SIG-M5 treated with dmso at 0.1 percent for 504 hours (cell line): ENCODE measurements around the gene CTNNA2.

Source experiments
- DNase-seq: peaks from one replicate; lab custom pipeline; 2025; ENCODE audit not compliant: unreplicated experiment; lab: John Stamatoyannopoulos, UW

Gene CTNNA2

GRCh38 chr2:79782576-79783452, 270.0 kb downstream of the CTNNA2 start:
- no peak for DNase-seq

DNA sequence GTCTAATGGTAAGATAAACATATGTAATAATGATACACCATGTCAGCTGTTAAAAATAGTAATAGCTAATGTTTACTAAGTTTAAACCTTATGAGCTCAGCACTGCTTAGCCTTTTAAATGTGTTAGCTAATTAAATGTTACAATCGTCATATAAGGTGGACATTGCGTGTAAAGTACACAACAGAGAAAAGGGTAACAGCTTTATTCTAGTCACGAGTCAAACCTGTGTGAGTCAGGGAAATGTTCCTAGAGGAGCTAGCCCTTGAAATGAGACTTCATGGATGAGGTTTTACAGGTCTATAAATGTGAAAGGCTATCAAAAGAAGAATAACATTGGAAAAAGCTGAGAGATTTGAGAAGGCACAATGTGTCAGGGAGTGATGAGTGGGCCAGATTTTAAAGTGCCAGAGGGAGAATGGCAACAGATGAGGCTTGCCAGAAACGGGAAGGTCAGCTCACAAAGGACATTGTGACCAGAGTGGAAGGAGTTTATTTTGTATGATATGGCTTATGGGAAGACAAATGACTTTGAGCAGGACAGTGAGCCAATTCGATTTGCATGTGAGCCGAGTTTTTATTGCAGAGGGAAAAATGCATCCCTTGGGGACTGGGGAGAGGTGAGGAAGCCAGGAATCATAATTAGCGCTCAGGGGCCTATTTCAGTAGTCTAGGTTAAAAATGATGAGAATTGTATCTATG, 276.3 kb downstream of the CTNNA2 start:
- no peak for DNase-seq

DNA sequence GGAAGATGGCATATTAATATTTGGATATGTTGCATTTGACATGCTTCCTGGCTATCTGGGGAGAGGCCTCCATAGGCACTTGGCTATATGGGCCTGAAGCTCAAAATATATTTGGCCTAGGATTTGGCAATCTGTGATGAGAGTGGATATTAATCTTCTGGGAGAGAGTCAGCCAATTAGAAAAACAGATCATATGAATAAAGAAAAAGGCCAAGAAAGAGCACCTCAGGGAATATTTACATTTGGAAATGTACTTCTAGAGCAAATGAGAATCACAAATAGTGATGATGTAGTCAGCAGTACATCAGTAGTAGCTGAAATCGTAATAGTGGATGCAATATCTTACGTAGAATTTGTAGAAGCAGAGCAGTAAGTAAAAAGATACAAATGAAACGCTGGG, 277.0 kb downstream of the CTNNA2 start:
- DNase-seq = no peak

GRCh38 chr2:79792090-79792489, 279.2 kb downstream of the CTNNA2 start:
- no peak for DNase-seq

DNA sequence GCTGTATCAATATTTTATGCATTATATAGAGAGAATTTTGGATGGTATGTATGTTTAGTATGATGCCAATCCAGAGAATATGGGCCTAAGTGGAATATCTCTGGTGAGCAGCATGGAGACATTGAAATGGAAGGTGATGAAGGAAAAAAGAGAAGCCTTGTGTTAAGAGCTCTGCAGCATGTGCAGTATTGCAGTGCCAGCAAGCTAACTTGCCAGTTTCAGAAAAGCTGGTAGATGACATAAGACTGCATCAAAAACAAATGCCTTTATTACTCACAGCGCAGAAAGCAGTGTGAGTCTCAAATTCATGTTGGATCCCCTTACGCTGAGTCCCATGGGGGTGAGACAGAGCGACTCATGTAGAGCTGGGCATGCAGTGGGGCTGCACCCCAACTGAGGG, 280.2 kb downstream of the CTNNA2 start:
- DNase-seq = no peak

DNA sequence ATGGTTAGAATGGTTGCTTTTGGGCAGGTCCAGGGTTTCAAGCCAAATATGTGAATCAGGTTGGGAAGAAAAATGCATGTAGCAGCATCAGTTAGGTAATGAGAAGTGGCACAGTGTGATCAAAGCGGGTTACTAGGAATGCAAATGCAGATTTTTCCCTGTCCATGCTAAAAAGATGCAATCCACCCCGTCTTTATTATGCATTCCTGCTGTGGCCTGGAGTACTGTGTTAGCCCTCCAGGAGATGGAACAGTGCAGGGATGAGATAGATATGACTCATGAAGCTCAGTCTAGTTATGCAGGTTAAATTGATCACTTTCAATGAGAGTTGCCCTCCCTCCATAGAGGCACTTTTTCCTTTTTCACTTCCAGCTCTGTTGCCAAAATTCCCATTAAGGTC, 283.8 kb downstream of the CTNNA2 start:
- DNase-seq = no peak

DNA sequence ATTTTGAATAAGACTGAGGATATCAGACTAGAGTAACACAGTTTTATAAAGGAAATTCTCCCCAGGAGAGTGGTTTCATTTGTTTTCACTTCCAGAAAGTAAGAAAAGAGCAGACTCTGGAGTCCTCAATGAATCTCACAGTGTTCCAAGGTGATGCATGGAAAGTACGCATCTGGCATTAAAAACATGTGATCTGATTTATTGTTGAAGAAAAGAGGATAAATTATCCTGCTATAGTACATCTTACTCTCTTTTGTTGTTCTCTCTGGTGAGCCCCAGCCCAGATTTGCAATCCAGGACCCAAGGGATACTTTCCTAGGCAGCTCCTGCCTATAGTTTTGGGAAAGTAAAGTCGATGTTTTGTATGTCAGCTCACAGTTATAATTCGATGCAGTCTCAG, 285.9 kb downstream of the CTNNA2 start:
- DNase-seq = no peak

DNA sequence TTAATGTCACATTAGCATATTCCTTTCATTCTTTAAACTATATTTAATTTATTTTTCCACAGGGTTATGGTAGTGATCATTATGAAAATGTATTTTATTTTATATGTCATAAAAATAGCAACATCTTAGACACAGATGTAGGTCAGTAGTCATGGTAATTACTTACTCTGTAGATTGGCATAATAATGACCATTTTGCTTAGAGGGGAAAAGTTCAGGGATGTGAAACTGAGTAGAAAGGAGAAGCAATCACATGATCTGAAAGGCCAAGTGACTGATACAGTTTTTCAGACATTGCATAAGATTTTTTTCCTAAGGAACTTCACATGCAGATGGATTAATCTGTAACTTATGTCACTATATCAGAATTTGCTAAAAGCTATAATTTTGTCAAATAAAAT, 286.9 kb downstream of the CTNNA2 start:
- peak; percentile 31 for DNase-seq

- DNase-seq = no peak
Observed at GRCh38 chr2:79801082-79801481, 288.2 kb downstream of the CTNNA2 start.

GRCh38 chr2:79817288-79817687, 304.4 kb downstream of the CTNNA2 start:
- no peak for DNase-seq

DNA sequence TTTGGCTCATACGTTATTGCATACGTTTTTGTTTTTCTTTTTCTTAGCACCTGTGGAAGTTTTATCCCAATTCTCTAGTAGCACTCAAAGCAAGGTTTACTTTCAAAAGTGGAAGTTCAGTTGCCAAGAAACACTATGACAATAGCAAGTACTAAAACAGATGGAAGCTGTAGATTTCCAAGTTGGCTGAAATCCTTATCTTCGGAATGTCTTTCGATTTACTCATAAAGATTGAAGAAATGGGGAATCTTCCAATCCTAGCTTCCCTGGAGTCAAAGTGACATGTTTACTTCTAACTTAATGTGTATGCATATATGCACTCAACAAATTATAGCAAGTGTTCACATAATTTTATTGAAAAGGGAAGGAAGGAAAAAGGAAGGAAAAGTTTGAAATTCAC, 307.4 kb downstream of the CTNNA2 start:
- no peak for DNase-seq

DNA sequence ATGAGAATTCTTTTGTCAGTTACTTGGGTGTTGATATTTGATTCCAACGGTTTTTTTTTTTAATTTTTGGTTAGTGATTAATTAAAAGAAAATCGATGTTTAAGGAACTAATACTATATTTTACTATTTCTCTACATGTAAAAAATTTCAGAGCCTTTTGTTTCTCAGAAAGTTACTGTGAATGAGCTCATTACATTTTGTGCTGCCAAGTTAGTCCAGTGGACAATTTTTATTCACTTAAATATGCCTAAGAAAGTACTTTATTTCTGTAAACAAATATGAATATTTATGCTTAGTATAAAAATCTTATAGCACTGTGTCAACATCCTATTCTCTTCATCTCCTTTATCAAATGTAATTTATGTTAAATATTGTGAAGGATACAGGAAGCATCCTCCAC, 309.3 kb downstream of the CTNNA2 start:
- DNase-seq = no peak

DNA sequence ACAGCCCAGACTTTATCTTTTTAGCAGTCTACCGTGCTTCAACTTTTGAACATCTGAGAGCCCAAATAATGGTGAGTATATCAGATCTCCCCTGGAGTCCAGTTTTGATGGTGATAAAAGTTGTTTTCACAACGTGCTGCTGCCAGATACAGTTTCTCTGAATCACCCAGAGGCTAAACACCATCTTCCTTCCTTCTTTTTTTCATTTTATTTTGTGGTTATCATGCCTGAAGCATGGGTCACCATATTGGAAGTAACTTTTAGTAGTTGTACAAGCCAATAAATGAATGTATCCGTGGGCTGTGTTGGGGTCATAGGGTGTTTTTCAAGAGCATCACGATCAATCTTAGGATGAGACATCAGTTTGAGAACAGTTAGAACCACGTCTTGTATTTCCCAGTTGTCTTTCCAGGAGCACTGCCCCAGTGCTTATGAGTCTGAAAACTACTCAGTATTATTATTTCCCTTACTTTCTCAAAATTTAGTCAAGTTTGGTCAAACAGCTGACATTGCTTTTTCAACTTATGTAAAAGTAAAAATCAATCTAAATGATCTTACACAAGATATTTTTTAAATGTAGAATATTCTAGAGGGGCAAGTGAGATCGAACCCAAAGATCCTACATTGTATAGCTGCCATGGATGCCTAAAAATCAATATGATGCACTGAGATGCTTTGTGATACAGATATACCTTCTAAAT, 311.4 kb downstream of the CTNNA2 start:
- DNase-seq = no peak

DNA sequence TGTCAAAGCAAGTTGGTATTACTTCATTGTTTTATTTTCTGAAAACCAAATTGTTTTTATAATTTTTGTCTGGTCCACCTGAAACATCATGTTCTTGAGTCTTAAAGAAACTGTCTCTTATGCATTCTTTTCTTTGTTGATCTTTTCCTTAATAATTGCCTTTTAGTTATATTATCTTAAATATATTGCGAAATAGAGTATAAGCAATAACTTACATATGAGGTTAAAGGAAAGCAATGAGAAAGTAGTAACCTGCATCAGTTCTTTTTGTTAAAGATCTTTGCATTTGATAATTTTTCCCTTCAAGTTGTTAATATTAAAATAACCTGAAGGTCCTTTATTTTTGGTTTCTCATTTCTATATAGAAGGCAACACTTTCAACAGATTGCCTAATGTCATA, 315.0 kb downstream of the CTNNA2 start:
- no peak for DNase-seq

DNA sequence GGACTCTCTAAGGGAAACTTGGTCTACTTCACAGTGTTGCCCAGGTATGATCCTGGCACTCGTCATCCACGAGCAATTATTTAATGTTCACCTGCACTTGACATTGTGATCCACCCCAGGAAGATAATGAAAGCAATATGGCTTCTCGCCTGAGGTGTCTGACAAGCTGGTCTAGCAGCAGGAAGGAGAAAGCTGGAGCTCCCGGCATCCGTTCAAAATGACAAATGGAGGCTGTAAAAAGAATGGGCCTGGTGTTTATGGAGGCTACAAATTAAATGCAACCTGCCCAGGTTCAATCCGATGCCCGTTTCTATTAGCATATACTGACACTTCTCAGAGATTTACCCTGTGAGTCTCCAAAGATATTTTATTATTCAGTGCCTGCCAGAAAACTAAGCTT, 317.6 kb downstream of the CTNNA2 start:
- DNase-seq = no peak

DNA sequence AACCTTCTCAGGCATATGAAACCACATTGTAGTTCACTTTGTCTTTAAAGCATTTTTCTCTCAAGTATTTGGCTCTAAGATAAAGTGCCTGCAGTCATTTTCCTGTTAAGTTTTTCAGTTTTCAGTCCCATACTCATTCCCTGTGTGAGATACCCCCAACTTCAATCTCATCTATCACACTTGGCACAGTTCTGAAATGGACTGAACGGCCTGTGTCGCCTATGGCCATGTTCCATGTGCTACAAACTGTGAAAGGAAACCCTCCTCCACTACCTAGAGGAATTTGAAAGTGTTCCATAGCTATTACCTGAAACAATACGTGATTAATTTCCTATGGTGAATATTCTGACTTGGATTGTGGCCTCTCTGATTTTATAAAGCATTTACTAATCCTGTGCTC, 319.1 kb downstream of the CTNNA2 start:
- no peak for DNase-seq

GRCh38 chr2:79832511-79833234, 319.8 kb downstream of the CTNNA2 start:
- no peak for DNase-seq

- DNase-seq = no peak
Observed at GRCh38 chr2:79833235-79833878, 320.5 kb downstream of the CTNNA2 start.

DNA sequence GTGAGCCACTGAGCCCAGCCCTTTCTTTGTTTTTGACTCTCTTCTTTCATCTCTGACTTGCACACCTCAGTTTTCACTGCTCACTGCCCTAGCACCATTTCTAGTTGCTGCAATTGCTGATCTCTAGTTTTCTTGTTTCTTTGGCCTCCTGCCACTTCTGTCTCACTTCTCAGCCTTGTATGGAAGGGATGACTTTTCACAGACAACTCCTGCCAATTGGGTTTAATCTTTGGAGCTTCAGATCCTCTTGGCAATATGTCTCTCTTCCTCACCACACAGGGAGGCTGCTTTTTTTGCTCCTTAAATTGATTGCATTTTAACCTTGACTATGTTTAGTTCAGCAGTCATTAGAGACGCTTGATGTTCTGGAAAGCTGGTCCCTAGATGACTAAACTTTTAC, 323.1 kb downstream of the CTNNA2 start:
- no peak for DNase-seq

DNA sequence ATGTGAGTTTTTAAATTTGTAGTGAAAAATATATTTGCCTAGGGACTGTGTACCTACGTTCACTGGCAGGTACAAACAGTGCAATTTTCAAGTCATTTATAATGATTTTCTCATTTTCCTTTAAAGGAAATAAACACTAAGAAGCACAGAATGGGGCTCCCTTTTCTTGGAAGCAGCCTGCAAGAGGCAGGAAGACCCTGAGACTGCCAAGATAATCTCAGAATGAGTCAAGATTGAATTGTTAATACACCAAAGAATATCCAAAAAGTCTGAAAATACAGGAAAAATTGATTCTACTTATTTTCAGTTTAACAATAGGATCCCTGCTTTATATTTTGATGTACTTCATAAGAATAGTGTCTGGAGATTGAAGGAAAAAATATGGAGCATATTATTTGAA, 331.2 kb downstream of the CTNNA2 start:
- no peak for DNase-seq

GRCh38 chr2:79846878-79847277, 334.0 kb downstream of the CTNNA2 start:
- no peak for DNase-seq
